Naive thymus-derived CD4-positive, alpha-beta T cell (primary cell): ENCODE results near the gene SLC2A13. TPM values are rescaled to one million over a fixed set of nuclear protein-coding genes. Genes with fewer than 3 reads are reported as not detected.

Experiments used
- ATAC-seq: fragments of 150-1000 bp; cut with Tn5 transposase; 2 replicates; pipeline ENCODE4 v1.10.0; 2021; ENCODE audit warnings: mild to moderate bottlenecking, moderate library complexity
- CTCF ChIA-PET: fragments of 350-600 bp; sonication (Branson Sonifier 250); formaldehyde crosslinking; loops from one replicate; lab custom pipeline; 2021; ENCODE audit warnings: antibody characterized with exemption; lab: Charles Lee
- POLR2A ChIA-PET: fragments of 350-600 bp; sonication (Branson Sonifier 250); formaldehyde crosslinking; loops from one replicate; lab custom pipeline; 2021; ENCODE audit warnings: antibody characterized with exemption, inconsistent platforms; lab: Charles Lee
- DNase-seq, 9 donors: peaks; one replicate each; pipeline versions ENCODE4 v3.0.0 to v3.0.0-alpha.2; 2020 to 2022; ENCODE audit warnings: mixed read lengths in 1 of 9
- H3K27ac ChIP-seq: one replicate; pipeline ENCODE4 v1.7.0; 2013; ENCODE audit warnings: mild to moderate bottlenecking, low read depth, low read length, moderate library complexity
- H3K27me3 ChIP-seq, 2 donors: one replicate each; pipeline ENCODE4 v1.7.0; 2013; ENCODE audit warnings: low read length in 2 of 2, mild to moderate bottlenecking in 2 of 2, moderate library complexity in 2 of 2; ENCODE audit not compliant: control insufficient read depth in 2 of 2, insufficient read depth in 2 of 2
- H3K36me3 ChIP-seq, 3 experiments: 1 replicate in 2 of 3; 2 replicates in 1 of 3; pipeline ENCODE4 v1.7.0; 2013; ENCODE audit warnings: low read length in 3 of 3, mild to moderate bottlenecking in 3 of 3, moderate library complexity in 1 of 3; ENCODE audit not compliant: insufficient read depth in 3 of 3, control insufficient read depth in 2 of 3
- H3K4me1 ChIP-seq, 2 donors: one replicate each; pipeline ENCODE4 v1.7.0; 2013; ENCODE audit warnings: low read length in 2 of 2, mild to moderate bottlenecking in 2 of 2, moderate library complexity in 1 of 2; ENCODE audit not compliant: control insufficient read depth in 2 of 2, insufficient read depth in 2 of 2
- H3K4me3 ChIP-seq: 2 replicates; pipeline ENCODE4 v1.7.0; 2013; ENCODE audit warnings: mild to moderate bottlenecking, low read length
- H3K9me3 ChIP-seq, 3 experiments: 1 replicate in 2 of 3; 2 replicates in 1 of 3; pipeline ENCODE4 v1.7.0; 2013; ENCODE audit warnings: low read length in 3 of 3; ENCODE audit not compliant: control insufficient read depth in 2 of 3
- H3K27ac Mint-ChIP-seq, 9 donors: one replicate each; pipeline ENCODE4 v1.8.0; 2020 to 2022; ENCODE audit warnings: mixed read lengths in 9 of 9, mild to moderate bottlenecking in 8 of 9, moderate library complexity in 5 of 9, inconsistent platforms in 2 of 9
- H3K27me3 Mint-ChIP-seq, 5 donors: one replicate each; pipeline ENCODE4 v1.8.0; 2021 to 2022; ENCODE audit warnings: mixed read lengths in 5 of 5, mild to moderate bottlenecking in 1 of 5
- H3K36me3 Mint-ChIP-seq, 5 donors: one replicate each; pipeline ENCODE4 v1.8.0; 2020 to 2022; ENCODE audit warnings: mixed read lengths in 5 of 5, mild to moderate bottlenecking in 3 of 5, inconsistent platforms in 1 of 5
- H3K4me1 Mint-ChIP-seq, 7 donors: one replicate each; pipeline ENCODE4 v1.8.0; 2020 to 2022; ENCODE audit warnings: mixed read lengths in 7 of 7, mild to moderate bottlenecking in 3 of 7, inconsistent platforms in 1 of 7
- H3K4me3 Mint-ChIP-seq, 10 donors: one replicate each; pipeline ENCODE4 v1.8.0; 2020 to 2022; ENCODE audit warnings: mild to moderate bottlenecking in 10 of 10, mixed read lengths in 10 of 10, moderate library complexity in 6 of 10, inconsistent platforms in 2 of 10
- H3K9me3 Mint-ChIP-seq, 11 donors: one replicate each; pipeline ENCODE4 v1.8.0; 2020 to 2022; ENCODE audit warnings: mixed read lengths in 11 of 11, mild to moderate bottlenecking in 4 of 11, inconsistent platforms in 1 of 11, moderate library complexity in 1 of 11
- intact Hi-C, 2 donors: fragments of 100-400 bp; cut with micrococcal nuclease; formaldehyde crosslinking; loops; one replicate each; pipeline ENCODE4 v1.15.1; 2023
- polyA plus RNA-seq, 2 donors: library from polyadenylated mRNA; unstranded; fragments of 300-500 nt; fragmentation: Illumina TruSeq; gene quantifications; one replicate each; pipeline ENCODE4 v1.2.3, GENCODE V29; 2021
- total RNA-seq, 6 experiments: library from RNA in 5 of 6; stranded (reverse) in 5 of 6; gene quantifications; 1 replicate in 5 of 6; 2 replicates in 1 of 6; pipeline ENCODE4 v1.2.3 and lab custom pipeline; 2021 to 2026

Gene SLC2A13
- total and polyA plus RNA-seq, 7 experiments from 2014 or later: 1.2 to 5.8 (median 4.4) TPM

GRCh38 chr12:39966256-39966655, 139.6 kb downstream of the SLC2A13 start:
- Mint-ChIP-seq H3K9me3 (peaks cover 0 to 14% (median 3%) of the 10 kb centered on the region in 11 donors), H3K4me1 (no peaks in the 10 kb centered on the region), H3K27me3 (no peaks in the 10 kb centered on the region), H3K4me3 (no peak overlapping the region), H3K36me3 (peaks cover 0 to 3% (median 0%) of the 10 kb centered on the region in 5 donors), H3K27ac (no peak overlapping the region)
- intact Hi-C loops: no loop called here
- Histone ChIP-seq H3K4me1 (no peaks in the 10 kb centered on the region), H3K27me3 (no peaks in the 10 kb centered on the region), H3K36me3 (no peaks in the 10 kb centered on the region), H3K4me3 (no peak overlapping the region), H3K9me3 (no peaks in the 10 kb centered on the region), H3K27ac (no peak overlapping the region)
- DNase-seq: no peak
- POLR2A ChIA-PET: no interaction called here
- CTCF ChIA-PET: no interaction called here
- no peak for ATAC-seq

DNA sequence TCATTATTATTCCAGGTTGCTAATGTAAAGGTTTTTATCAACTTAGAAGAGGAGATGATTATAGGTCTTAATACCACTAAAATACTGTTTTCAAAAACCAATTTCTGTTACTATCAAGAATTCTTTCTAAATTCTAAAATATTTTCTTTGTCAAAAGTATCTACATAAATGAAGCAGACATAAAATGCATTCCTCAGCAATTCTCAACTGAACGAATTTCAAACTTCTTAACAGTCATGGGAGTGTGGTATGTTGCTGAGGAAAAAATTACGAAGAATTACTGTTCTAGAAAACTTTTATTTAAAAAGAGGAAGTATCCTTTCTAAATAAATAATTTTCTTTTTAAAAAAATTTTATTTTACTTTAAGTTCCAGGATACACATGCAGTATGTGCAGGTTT, 146.4 kb downstream of the SLC2A13 start:
- no peak for DNase-seq
- Histone ChIP-seq H3K4me1 (no peaks in the 10 kb centered on the region), H3K4me3 (no peak overlapping the region), H3K27ac (no peak overlapping the region), H3K36me3 (no peaks in the 10 kb centered on the region), H3K9me3 (no peaks in the 10 kb centered on the region), H3K27me3 (no peaks in the 10 kb centered on the region)
- no peak overlapping the region for H3K27ac Mint-ChIP-seq
- H3K27me3 Mint-ChIP-seq: peaks cover 0 to 4% (median 0%) of the 10 kb centered on the region in 5 donors
- intact Hi-C loops: no loop called here
- H3K9me3 Mint-ChIP-seq: peaks cover 0 to 1% (median 0%) of the 10 kb centered on the region in 11 donors
- no peak for ATAC-seq
- peaks cover 0 to 3% (median 0%) of the 10 kb centered on the region in 5 donors for H3K36me3 Mint-ChIP-seq
- peaks cover 0 to 6% (median 0%) of the 10 kb centered on the region in 7 donors for H3K4me1 Mint-ChIP-seq
- CTCF ChIA-PET: no interaction called here
- no peak overlapping the region for H3K4me3 Mint-ChIP-seq
- POLR2A ChIA-PET: no interaction called here

DNA sequence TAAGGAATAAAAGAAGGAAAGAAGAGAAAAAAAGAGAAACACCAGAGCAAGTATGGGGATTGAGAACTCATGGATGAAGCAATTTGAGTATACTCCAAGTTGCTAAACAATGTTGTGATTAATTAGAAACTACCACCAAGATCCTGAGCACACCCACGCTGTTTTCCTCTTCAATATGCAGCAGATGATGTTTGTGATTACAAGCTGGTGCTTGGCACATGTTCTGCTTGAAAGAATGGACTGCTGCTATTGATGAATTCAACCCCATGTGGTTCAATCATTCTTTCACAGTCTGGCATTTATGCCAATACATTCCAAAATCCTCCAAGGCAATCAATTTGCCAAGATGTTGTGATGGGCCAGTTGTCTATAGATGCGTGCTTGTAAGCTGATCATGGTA, 146.8 kb downstream of the SLC2A13 start:
- intact Hi-C loops: no loop called here
- H3K27me3 ChIP-seq: no peaks in the 10 kb centered on the region
- Mint-ChIP-seq H3K9me3 (peaks cover 0 to 1% (median 0%) of the 10 kb centered on the region in 11 donors), H3K36me3 (peaks cover 0 to 3% (median 0%) of the 10 kb centered on the region in 5 donors), H3K27me3 (peaks cover 0 to 4% (median 0%) of the 10 kb centered on the region in 5 donors), H3K4me3 (no peak overlapping the region), H3K4me1 (peaks cover 0 to 6% (median 0%) of the 10 kb centered on the region in 7 donors), H3K27ac (no peak overlapping the region)
- ChIA-PET CTCF (no interaction called here), POLR2A (no interaction called here)
- H3K36me3 ChIP-seq: no peaks in the 10 kb centered on the region
- H3K4me1 ChIP-seq: no peaks in the 10 kb centered on the region
- H3K9me3 ChIP-seq: no peaks in the 10 kb centered on the region
- H3K27ac ChIP-seq: no peak overlapping the region
- no peak for DNase-seq
- no peak overlapping the region for H3K4me3 ChIP-seq
- ATAC-seq: no peak

GRCh38 chr12:39958377-39958776, 147.5 kb downstream of the SLC2A13 start:
- Mint-ChIP-seq H3K36me3 (peaks cover 0 to 3% (median 0%) of the 10 kb centered on the region in 5 donors), H3K27me3 (peaks cover 0 to 4% (median 0%) of the 10 kb centered on the region in 5 donors), H3K4me3 (no peak overlapping the region), H3K9me3 (peaks cover 0 to 1% (median 0%) of the 10 kb centered on the region in 11 donors), H3K4me1 (peaks cover 0 to 6% (median 0%) of the 10 kb centered on the region in 7 donors), H3K27ac (no peak overlapping the region)
- Histone ChIP-seq H3K36me3 (no peaks in the 10 kb centered on the region), H3K4me1 (no peaks in the 10 kb centered on the region), H3K27ac (no peak overlapping the region), H3K9me3 (no peaks in the 10 kb centered on the region), H3K27me3 (no peaks in the 10 kb centered on the region), H3K4me3 (no peak overlapping the region)
- intact Hi-C loops: no loop called here
- no peak for DNase-seq
- CTCF ChIA-PET: no interaction called here
- no peak for ATAC-seq
- POLR2A ChIA-PET: no interaction called here

- Mint-ChIP-seq H3K27ac (no peak overlapping the region), H3K36me3 (peaks cover 0 to 1% (median 0%) of the 10 kb centered on the region in 5 donors), H3K4me1 (peaks cover 0 to 6% (median 0%) of the 10 kb centered on the region in 7 donors), H3K4me3 (no peak overlapping the region), H3K9me3 (no peaks in the 10 kb centered on the region), H3K27me3 (peaks cover 0 to 4% (median 0%) of the 10 kb centered on the region in 5 donors)
- intact Hi-C loops: no loop called here
- ATAC-seq: no peak
- ChIA-PET CTCF (no interaction called here), POLR2A (no interaction called here)
- Histone ChIP-seq H3K4me3 (no peak overlapping the region), H3K4me1 (no peaks in the 10 kb centered on the region), H3K27me3 (no peaks in the 10 kb centered on the region), H3K27ac (no peak overlapping the region), H3K36me3 (no peaks in the 10 kb centered on the region), H3K9me3 (no peaks in the 10 kb centered on the region)
- DNase-seq: no peak
Measured at GRCh38 chr12:39956725-39957124, 149.2 kb downstream of the SLC2A13 start.

GRCh38 chr12:39946361-39947280, 159.3 kb downstream of the SLC2A13 start:
- intact Hi-C loops: no loop called here
- peaks cover 0 to 23% (median 11%) of the 10 kb centered on the region in 5 donors for H3K36me3 Mint-ChIP-seq
- ChIA-PET POLR2A (no interaction called here), CTCF (no interaction called here)
- Histone ChIP-seq H3K36me3 (no peaks in the 10 kb centered on the region), H3K9me3 (no peaks in the 10 kb centered on the region), H3K4me3 (no peak overlapping the region), H3K4me1 (no peaks in the 10 kb centered on the region), H3K27ac (no peak overlapping the region), H3K27me3 (no peaks in the 10 kb centered on the region)
- ATAC-seq (no peak), DNase-seq (no peak)
- H3K4me1 Mint-ChIP-seq: no peaks in the 10 kb centered on the region
- peaks cover 2 to 30% (median 6%) of the 10 kb centered on the region in 11 donors for H3K9me3 Mint-ChIP-seq
- no peak overlapping the region for H3K4me3 Mint-ChIP-seq
- no peaks in the 10 kb centered on the region for H3K27me3 Mint-ChIP-seq
- H3K27ac Mint-ChIP-seq: no peak overlapping the region
